Activated T-helper 2 cell treated with anti-CD3 and anti-CD28 coated beads, Interferon-gamma antibody, Interleukin-2, Interleukin-4, amounts not matched to agents 10 μg/mL and 5 μg/mL and 100 μg/mL, durations not matched to agents 14 hours and 24 hours and 36 hours (primary cell): ENCODE results near the gene TNFSF8. TPM values are rescaled to one million over a fixed set of nuclear protein-coding genes. Genes with fewer than 3 reads are reported as not detected.

Experiments
- DNase-seq: peaks from one replicate; pipeline ENCODE4 v3.0.0; 2021; ENCODE audit warnings: low spot score
- H3K27ac Mint-ChIP-seq: one replicate; pipeline ENCODE4 v1.8.0; 2021; ENCODE audit warnings: mixed read lengths
- H3K27me3 Mint-ChIP-seq: one replicate; pipeline ENCODE4 v1.8.0; 2021; ENCODE audit warnings: low read depth, mixed read lengths
- H3K36me3 Mint-ChIP-seq: one replicate; pipeline ENCODE4 v1.8.0; 2021; ENCODE audit warnings: low read depth, mixed read lengths
- H3K4me1 Mint-ChIP-seq: one replicate; pipeline ENCODE4 v1.8.0; 2021; ENCODE audit warnings: low read depth, mixed read lengths
- H3K4me3 Mint-ChIP-seq: one replicate; pipeline ENCODE4 v1.8.0; 2021; ENCODE audit warnings: low read depth, mild to moderate bottlenecking, moderate library complexity, mixed read lengths
- H3K9me3 Mint-ChIP-seq: one replicate; pipeline ENCODE4 v1.8.0; 2021; ENCODE audit warnings: mixed read lengths
- intact Hi-C: fragments of 100-400 bp; cut with micrococcal nuclease; formaldehyde crosslinking; loops from one replicate; pipeline ENCODE4 v1.15.1; 2023
- total RNA-seq: library from RNA; stranded (reverse); gene quantifications from 2 replicates; pipeline ENCODE4 v1.2.3, GENCODE V29; 2022

The TNFSF8 gene
- total RNA-seq, 1 donor from 2014 or later: 73.6 TPM

DNA sequence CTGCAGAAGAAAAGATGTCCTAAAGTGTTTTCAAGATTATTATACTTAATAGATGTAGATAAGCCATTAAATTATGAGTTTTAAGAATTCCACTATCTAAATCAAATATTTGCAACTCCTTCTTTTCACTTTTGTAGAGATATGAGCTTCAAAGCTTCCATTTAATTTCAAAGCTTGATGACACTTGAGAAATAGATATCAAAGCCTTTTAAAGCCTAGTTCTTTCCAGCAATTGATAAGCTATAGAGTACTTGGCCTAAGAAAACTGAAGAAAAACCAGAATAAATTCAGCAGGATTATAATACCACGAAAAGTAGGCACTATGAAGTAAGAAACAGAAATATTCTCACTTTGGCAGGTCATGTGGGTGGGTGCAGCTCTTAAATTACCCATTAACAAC is 1.7 kb downstream of the TNFSF8 start:
- no peaks in the 10 kb centered on the region for H3K9me3 Mint-ChIP-seq
- DNase-seq: no peak
- no peaks in the 10 kb centered on the region for H3K27me3 Mint-ChIP-seq
- intact Hi-C loops: no loop called here
- H3K4me3 Mint-ChIP-seq: peak overlapping the region; percentile 89
- H3K4me1 Mint-ChIP-seq: peaks cover 60% of the 10 kb centered on the region
- H3K27ac Mint-ChIP-seq: peak overlapping the region; percentile 54
- H3K36me3 Mint-ChIP-seq: peaks cover 47% of the 10 kb centered on the region

DNA sequence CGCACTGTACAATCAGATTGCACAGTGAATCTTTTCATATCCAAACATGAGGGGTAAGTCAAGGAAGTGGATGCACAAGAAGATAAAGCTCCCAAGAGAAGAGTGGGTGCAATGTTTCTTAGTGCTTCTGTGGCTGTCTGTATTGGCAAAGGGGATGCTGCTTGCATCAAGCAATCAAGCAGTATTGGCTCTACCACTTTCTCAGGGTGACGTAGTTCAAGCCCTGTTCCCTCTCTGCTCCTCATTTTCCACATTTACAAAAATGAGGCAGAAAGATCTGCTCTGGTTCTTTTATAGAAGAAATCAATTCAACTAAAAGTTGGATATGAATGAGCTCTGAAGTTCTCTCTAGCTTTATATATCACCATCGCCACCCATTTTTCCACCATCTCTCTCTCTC is 2.3 kb downstream of the TNFSF8 start:
- no peak for DNase-seq

DNA sequence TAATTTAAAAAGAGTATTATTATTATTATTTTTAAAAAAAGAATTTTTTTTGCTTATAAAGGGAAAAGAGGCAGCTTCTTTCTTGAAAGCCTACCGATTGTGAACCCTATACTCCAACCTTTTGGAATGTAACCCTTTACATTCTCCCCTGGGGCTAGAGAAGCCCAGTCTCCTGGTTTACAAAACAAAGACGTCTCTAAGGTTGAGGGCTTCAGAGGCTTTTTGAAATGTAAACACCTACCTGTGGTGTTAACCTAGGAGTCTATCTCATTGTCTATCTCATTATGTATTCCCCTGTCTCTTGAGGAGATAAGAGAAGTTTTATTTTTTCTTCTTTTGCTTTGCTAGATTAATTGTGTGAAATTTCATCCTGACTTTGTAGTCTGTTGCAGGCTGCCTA is 4.7 kb downstream of the TNFSF8 start:
- intact Hi-C loops: no loop called here
- H3K9me3 Mint-ChIP-seq: no peaks in the 10 kb centered on the region
- H3K4me1 Mint-ChIP-seq: peaks cover 68% of the 10 kb centered on the region
- no peaks in the 10 kb centered on the region for H3K27me3 Mint-ChIP-seq
- no peak for DNase-seq
- peak overlapping the region; percentile 49 for H3K4me3 Mint-ChIP-seq
- H3K36me3 Mint-ChIP-seq: peaks cover 77% of the 10 kb centered on the region
- H3K27ac Mint-ChIP-seq: no peak overlapping the region

More for the DNA sequence above, 2.3 kb downstream of the TNFSF8 start:
- Mint-ChIP-seq H3K27me3 (no peaks in the 10 kb centered on the region), H3K36me3 (peaks cover 52% of the 10 kb centered on the region), H3K27ac (peak overlapping the region; percentile 35), H3K4me3 (peak overlapping the region; percentile 89), H3K4me1 (peaks cover 64% of the 10 kb centered on the region), H3K9me3 (no peaks in the 10 kb centered on the region)
- intact Hi-C loops: no loop called here

DNA sequence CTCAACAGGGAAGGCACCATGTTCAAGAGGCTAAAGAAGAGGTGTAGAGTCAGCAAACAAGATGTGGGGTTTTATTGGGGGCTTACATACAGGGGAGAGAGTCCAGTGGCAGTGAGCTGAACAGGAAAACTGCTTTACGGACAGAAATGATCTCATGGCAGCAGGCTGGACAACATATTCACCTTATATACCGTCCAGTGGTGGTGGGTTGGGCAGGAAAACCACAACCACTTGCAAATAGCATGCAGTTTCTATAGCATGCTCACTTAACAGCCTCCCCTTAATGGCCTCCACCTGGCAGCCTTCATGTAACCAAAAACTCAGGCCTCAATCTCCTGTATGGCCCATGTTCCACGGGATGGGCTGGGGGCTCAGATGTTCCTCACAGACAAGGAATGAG is 5.4 kb downstream of the TNFSF8 start:
- H3K27me3 Mint-ChIP-seq: no peaks in the 10 kb centered on the region
- peaks cover 67% of the 10 kb centered on the region for H3K4me1 Mint-ChIP-seq
- H3K9me3 Mint-ChIP-seq: no peaks in the 10 kb centered on the region
- no peak overlapping the region for H3K4me3 Mint-ChIP-seq
- no peak for DNase-seq
- H3K36me3 Mint-ChIP-seq: peaks cover 82% of the 10 kb centered on the region
- no peak overlapping the region for H3K27ac Mint-ChIP-seq
- intact Hi-C loops: no loop called here

DNA sequence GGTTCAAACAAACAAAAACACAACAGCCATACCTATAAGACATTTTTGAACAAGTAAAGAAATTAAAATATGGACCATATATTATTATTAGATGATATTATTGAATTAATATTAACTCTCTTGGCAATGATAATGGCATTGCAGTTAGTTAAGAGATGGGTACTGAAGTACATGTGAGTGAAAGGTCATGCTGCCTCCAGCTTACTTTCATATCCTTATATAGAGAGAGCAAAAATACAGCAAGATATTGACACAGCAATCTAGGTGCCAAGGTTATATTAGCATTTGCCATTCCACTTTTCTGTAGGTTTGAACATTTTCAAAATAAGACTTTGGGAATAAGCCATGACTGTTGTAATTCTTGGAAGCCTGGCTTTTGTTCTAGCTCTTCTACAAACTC is 6.1 kb downstream of the TNFSF8 start:
- peak overlapping the region; percentile 34 for H3K4me3 Mint-ChIP-seq
- H3K27ac Mint-ChIP-seq: peak overlapping the region; percentile 5
- intact Hi-C loops: loop anchor here (5.0 kb wide), 1 partner anchor 33 kb away; no protein-coding TSS in a partner anchor
- H3K4me1 Mint-ChIP-seq: peaks cover 73% of the 10 kb centered on the region
- H3K36me3 Mint-ChIP-seq: peaks cover 86% of the 10 kb centered on the region
- H3K9me3 Mint-ChIP-seq: no peaks in the 10 kb centered on the region
- DNase-seq: no peak
- H3K27me3 Mint-ChIP-seq: no peaks in the 10 kb centered on the region

DNA sequence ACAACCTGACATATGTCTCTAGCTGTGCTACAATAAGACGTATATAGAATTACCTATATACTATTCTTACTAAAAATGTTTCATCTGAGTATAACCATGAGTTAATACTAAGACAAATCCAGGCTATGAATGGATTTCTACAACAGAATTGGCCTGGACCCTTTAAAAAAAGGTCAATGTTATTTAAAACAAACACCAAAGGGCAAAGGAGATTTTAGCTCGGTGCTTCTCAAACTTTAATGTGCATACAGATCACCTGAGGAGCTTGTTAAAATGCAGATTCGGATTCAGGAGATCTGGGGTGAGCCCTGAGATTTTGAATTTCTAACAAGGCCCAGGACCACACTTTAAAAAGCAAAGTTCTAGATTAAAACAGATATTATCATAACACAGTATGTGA is 6.5 kb downstream of the TNFSF8 start:
- Mint-ChIP-seq H3K4me1 (peaks cover 74% of the 10 kb centered on the region), H3K4me3 (no peak overlapping the region), H3K9me3 (no peaks in the 10 kb centered on the region), H3K36me3 (peaks cover 85% of the 10 kb centered on the region), H3K27ac (no peak overlapping the region), H3K27me3 (no peaks in the 10 kb centered on the region)
- DNase-seq: no peak
- intact Hi-C loops: loop anchor here (5.0 kb wide), 1 partner anchor 33 kb away; no protein-coding TSS in a partner anchor

DNA sequence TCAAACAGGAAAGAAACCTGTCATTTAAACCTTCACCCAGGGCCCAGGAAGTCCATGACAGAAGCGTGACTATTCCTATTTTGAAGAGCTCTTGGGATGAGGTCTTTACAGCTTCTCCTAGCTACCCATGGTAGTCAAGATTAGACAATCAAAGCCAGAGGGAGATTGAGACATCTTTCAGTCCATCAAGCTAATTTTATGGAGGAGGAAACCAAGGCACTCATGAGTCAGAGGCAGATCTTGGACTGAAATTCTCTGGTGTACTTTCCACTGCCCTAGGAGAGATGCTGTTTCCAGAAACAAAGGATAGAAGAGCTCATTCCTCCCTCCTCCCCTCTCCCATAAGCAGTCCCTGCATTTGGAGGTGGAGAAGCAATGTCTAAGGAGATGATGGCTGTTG is 9.2 kb downstream of the TNFSF8 start:
- intact Hi-C loops: loop anchor here (5.0 kb wide), 1 partner anchor 36 kb away; no protein-coding TSS in a partner anchor
- Mint-ChIP-seq H3K27ac (peak overlapping the region; percentile 18), H3K4me3 (no peak overlapping the region), H3K36me3 (peaks cover 92% of the 10 kb centered on the region), H3K27me3 (no peaks in the 10 kb centered on the region), H3K4me1 (peaks cover 75% of the 10 kb centered on the region), H3K9me3 (no peaks in the 10 kb centered on the region)
- no peak for DNase-seq

DNA sequence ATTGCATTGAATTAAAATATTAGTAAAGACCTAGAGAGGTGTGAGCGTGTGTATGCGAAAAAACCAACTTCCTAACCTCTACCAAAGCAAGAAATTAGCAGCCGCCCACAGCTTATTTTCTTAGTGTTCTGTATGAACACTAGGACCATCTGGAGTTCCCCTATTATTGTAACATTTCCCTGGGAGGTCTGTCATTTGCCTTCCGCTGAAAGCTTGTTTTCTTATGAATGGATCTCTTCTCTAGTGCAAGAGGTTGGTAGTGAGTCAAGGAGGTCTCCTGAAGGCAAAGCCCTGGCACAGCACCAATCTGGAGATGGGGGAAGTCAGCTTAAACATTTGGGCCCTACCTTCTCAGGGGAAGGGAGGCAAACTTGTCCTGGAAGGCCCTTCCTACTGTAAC is 10.8 kb downstream of the TNFSF8 start:
- Mint-ChIP-seq H3K27me3 (no peaks in the 10 kb centered on the region), H3K4me3 (no peak overlapping the region), H3K9me3 (no peaks in the 10 kb centered on the region), H3K27ac (peak overlapping the region; percentile 68), H3K4me1 (peaks cover 69% of the 10 kb centered on the region), H3K36me3 (peaks cover 95% of the 10 kb centered on the region)
- intact Hi-C loops: loop anchor here (5.0 kb wide), 1 partner anchor 38 kb away; no protein-coding TSS in a partner anchor
- DNase-seq: no peak

DNA sequence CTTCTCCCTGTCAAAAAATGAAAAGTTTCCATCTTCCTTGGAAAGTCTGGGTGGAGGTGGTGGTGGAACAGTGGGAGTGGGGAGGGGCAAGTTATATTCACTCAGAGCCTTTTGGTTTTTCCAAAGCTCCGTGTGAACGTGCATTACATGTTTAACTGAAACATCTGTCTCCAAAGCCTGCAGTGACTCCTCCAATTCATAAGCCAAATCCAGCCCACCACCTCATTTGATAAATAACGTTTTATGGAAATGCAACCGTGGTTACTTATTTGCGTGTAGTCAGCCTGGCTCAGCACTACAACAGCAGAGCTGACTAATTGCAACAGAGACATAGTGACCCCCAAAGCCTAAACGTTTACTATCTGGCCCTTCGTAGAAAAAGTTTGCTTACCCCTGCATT is 13.9 kb downstream of the TNFSF8 start:
- peaks cover 53% of the 10 kb centered on the region for H3K4me1 Mint-ChIP-seq
- no peaks in the 10 kb centered on the region for H3K27me3 Mint-ChIP-seq
- H3K9me3 Mint-ChIP-seq: no peaks in the 10 kb centered on the region
- no peak overlapping the region for H3K4me3 Mint-ChIP-seq
- peaks cover 97% of the 10 kb centered on the region for H3K36me3 Mint-ChIP-seq
- intact Hi-C loops: no loop called here
- H3K27ac Mint-ChIP-seq: no peak overlapping the region
- DNase-seq: no peak

DNA sequence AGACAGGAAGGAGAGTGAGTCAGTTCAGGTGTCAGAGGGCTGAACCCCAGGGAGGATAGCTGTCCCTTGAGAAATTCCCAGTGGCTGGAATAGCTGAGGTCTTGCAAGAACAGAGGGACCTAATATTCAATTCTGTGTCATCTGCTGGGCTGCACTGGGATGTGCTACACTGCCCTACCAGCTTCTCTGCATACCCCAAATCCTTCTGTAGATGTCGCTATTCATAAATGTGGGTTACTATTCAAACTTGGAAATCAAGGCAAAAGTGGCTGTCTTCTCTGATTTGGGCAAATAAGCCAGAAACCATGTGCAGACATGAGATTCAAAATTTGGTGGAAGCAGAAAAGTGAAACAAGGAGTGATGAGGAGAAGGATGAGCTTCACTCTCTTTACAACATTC is 16.3 kb downstream of the TNFSF8 start:
- no peak for DNase-seq
- Mint-ChIP-seq H3K4me3 (no peak overlapping the region), H3K27me3 (no peaks in the 10 kb centered on the region), H3K27ac (no peak overlapping the region), H3K9me3 (no peaks in the 10 kb centered on the region), H3K4me1 (peaks cover 54% of the 10 kb centered on the region), H3K36me3 (peaks cover 98% of the 10 kb centered on the region)
- intact Hi-C loops: no loop called here

DNA sequence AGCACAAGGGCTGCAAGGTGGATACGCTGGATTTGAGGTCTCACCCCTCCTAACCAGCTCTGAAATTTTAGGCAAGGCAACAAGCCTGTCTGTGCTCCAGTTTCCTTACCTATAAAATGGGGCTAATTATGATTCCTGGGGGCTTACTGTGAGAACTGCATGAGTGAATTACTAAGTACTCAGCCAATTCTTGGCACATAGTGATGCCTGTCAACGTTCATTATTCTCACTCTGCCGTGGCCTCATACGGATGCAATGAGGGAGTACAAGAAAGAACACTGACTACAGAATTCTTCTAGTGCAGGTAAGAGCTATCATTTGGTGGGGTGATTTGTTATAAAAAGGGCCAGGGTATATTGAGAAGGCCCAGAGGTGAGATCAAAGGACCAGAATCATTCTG is 16.7 kb downstream of the TNFSF8 start:
- Mint-ChIP-seq H3K27me3 (no peaks in the 10 kb centered on the region), H3K4me3 (no peak overlapping the region), H3K36me3 (peaks cover 99% of the 10 kb centered on the region), H3K27ac (no peak overlapping the region), H3K9me3 (no peaks in the 10 kb centered on the region), H3K4me1 (peaks cover 57% of the 10 kb centered on the region)
- DNase-seq: no peak
- intact Hi-C loops: no loop called here

DNA sequence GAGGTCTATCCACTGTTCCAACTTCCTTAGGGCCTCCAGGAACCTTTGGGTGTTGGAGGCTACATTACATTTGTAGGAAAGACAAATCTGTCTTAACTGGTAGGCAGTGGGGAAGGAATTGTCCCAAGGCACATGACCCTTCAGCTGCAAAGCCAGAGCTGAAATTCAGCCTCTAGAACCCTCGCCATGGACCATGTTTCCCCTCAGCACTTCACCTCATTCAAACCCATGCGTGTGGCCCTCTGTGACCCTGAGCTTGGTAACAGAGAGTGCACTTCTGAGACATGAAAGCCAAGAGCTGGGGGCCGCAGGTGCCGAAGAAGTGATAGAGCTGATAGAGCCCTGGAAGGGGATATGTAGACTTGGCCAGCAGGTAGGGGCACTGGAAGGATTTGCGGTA is 17.2 kb downstream of the TNFSF8 start:
- Mint-ChIP-seq H3K27ac (no peak overlapping the region), H3K4me3 (no peak overlapping the region), H3K4me1 (peaks cover 61% of the 10 kb centered on the region), H3K9me3 (no peaks in the 10 kb centered on the region), H3K27me3 (no peaks in the 10 kb centered on the region), H3K36me3 (peaks cover 98% of the 10 kb centered on the region)
- no peak for DNase-seq
- intact Hi-C loops: no loop called here

DNA sequence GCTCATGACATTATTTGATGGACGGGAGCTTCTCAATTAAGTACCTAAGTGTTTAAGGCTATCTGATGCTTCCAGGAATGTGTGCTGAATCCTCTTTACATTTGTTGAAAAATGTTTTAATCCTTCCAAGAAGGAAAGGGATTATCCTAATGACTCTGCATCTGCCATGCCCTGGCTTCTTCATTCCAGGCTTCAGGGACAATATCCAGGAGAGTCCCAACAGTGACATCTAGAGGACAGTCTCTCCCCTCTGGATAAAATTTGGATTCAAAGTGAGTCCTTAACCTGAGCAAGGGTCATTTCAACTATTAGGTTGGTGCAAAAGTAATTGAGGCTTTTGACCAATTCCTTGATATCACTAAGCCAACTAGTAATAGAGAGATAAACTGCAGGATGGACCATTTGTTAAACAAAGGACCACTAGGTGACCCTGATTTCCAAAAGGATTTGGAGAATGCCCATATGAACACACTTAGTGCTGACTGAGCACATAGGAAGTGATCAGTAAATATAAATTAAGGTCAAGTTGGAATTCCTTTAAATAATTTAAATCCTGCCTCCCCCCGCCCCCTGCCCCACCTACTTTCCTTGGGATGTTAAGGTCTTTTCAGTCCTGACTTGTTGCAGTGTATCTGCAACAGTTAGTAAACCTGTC is 19.1 kb downstream of the TNFSF8 start:
- Mint-ChIP-seq H3K4me1 (peaks cover 62% of the 10 kb centered on the region), H3K27me3 (no peaks in the 10 kb centered on the region), H3K27ac (no peak overlapping the region), H3K36me3 (peaks cover 94% of the 10 kb centered on the region), H3K9me3 (no peaks in the 10 kb centered on the region), H3K4me3 (no peak overlapping the region)
- intact Hi-C loops: no loop called here
- no peak for DNase-seq
